T-helper 2 cell (primary cell): ENCODE data around the gene CIITA.
"Not testable (repeated sequence)": the region's sequence is repeated elsewhere in the genome, so short reads cannot be mapped to it uniquely, and the experiment has no call there.

ENCODE experiments used
- DNase-seq, 5 experiments: peaks; one replicate each; pipeline versions ENCODE4 v3.0.0 to v3.0.0-alpha.2; 2012 to 2022

The CIITA gene

DNA sequence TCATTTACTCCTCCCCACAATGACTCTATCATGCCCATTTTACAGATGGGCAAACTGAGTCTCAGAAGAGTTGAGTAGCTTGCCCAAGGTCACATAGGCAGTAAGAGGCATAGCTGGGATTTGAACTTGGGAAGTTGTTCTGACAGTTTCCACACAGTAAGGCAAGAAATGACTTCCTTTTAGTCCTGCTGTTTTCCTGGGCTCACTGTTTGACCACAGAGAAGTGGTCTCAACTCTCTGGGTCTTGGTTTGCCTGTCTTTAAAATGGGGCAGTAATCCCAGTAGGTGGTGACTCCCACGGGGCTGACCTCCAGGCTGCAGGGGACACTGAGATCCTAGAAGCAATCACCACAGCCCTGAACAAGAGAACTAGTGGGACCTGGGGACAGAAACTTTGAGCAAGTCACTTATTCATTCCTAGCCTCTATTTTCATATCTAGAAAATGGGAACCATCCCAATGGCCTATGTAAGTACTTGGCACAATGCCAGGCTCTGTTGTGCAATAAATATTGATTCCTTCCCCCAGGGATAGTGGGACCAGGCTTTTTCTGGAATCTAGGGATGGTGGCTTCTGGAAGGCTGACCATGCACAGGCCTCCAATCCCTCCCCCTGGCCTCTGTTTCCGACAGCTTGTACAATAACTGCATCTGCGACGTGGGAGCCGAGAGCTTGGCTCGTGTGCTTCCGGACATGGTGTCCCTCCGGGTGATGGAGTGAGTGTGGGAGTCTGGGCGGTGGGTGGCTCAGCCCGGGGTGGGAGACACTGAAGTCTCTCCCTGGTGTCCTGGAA lies 44.7 kb downstream of the CIITA start:
- no peak for DNase-seq

DNA sequence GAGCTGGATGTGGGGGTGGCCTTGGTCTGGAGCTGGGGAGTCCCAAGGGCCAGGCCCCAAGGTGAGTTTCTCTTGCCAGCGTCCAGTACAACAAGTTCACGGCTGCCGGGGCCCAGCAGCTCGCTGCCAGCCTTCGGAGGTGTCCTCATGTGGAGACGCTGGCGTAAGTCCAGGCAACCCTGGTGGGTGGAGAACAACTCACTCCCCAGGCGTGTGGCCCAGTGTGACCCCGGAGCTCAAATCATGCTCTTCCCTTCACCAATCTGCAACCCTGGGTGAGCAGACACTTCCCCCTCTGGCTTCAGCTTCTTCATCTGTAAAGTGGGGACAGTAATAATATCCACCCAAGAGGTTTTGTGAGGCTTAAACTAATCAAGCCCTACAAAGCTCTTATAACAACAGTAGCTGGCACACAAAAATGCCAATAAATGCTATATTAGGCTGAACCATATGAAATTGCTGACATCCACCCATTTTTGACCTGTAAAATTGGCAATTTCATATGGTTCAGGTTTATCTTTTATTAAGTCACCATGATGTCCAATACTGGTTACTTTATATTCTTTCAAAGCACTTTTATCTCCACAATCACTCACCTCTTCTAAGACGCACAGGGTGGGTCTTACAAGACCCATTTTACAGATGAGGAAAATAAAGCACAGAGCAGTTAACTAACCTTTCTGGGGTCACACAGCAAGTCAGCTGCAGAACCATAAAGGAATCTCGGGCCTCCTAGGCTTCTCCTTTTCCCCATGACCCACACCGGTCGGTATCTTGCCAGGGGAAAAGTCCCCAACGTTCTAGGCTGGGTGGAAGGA lies 45.5 kb downstream of the CIITA start:
- no peak for DNase-seq

DNA sequence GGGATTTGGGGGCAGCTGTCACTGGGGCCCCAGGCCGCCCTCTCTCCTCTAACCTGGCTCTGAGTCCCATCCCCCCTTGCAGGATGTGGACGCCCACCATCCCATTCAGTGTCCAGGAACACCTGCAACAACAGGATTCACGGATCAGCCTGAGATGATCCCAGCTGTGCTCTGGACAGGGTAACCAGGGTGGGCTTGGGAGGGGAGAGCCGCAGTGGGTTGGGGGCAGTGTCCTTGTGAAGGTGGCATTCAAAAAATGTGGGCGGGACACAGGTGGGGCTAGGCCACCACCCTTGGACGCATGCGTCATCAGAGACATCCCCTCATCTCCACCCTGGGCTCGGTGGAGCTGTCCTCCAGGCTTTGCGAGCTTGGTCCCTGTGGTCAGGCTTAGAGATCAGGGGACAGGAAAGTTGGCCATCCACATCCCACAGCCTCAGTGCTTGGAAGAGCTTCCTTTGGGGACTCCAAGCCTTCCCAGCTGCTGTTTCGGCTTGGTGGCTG lies 46.2 kb downstream of the CIITA start:
- DNase-seq: no peak

DNA sequence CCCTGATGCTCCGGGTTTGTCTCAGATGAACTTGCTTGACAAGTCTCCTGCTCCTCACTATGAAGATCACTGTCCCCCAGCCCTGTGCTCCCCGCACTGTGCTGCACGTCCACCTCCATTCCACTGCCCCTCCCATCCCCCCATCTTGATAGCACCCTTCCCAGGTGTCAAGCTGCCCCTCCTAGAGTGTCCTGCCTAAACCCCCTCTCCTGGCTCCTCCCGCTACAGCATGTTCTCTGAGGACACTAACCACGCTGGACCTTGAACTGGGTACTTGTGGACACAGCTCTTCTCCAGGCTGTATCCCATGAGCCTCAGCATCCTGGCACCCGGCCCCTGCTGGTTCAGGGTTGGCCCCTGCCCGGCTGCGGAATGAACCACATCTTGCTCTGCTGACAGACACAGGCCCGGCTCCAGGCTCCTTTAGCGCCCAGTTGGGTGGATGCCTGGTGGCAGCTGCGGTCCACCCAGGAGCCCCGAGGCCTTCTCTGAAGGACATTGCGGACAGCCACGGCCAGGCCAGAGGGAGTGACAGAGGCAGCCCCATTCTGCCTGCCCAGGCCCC lies 46.7 kb downstream of the CIITA start:
- no peak for DNase-seq

DNA sequence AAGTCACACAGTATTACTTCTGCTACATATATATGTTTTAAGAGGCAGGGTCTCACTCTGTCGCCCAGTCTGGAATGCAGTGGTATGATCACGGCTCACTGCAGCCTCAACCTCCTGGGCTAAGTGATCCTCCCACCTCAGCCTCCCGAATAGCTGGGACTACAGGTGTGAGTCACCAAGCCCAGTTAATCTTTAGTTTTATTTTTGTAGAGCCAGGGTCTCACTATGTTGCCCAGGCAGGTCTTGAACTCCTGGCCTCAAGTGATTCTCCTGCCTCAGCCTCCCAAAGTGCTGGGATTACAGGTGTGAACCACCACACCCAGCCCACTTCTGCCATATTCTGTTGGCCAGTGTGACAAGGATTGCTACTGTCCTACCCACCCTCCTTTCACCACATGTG lies 48.3 kb downstream of the CIITA start:
- DNase-seq: not testable (repeated sequence)

DNA sequence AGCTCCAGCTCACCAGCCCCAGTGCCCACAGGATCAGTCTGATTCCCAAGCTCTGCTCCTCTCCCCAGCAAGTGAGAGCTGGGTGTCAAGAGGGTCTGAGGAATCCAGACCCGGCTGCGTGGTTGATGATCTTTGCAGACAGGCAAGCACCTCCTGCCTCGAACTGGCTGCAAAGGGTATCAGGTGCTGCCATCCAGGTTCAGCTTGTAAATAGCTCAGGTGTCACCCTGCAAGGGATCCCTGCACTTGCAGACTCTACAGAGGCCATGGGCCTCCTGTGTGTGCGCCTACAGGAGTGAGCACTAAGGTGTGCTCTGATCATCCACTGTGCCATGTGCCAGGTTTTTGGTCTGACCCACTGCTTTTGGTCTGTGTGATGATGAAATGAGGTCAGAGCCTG lies 49.1 kb downstream of the CIITA start:
- no peak for DNase-seq

DNA sequence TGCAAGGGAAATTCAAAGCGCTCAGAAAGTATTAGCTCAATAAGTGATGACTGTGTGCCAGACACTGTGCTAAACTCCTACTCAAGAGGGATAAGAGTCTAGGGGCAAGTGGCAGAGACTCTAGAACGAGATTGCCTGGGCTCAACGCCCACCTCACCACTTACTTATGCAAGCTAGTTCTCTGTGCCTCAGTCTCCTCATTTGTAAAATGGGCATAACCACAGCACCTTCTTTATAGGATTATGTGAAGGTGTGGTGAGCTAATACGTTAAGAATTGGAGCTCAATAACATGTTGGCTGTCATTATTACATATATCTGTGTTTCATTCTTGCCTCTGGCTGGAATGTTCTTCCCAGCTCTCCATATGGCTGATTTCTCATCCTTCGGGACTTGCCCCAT lies 49.9 kb downstream of the CIITA start:
- DNase-seq: no peak

DNA sequence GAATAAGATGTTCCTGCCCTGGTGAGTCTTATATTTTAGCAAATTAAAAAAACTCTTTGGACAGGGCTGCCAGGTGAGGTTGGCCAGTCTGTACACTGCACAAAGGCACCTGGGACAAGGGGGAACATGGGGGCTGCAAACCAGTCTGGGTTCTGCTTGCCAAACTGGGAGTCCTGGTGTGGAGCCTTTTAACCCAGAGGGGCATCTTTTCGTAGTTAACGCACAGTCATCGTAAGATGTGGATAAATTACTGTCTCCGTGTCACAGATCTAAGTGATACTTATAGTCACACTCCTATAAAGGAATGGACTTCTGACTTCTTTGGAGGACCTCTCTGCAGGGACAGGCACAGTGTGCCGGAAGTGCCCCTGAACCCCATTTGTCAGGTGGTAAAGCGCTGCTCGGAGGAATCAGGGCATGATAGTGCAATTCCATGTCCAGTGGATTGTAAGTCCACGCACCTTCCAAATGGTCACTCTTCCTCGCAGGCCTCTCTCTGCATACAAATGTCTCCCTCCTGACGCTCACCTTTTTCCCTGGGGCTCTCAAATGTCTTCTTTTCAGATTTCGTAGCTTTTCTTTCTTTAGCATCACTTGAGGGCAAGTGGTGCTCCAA lies 50.6 kb downstream of the CIITA start:
- no peak for DNase-seq

DNA sequence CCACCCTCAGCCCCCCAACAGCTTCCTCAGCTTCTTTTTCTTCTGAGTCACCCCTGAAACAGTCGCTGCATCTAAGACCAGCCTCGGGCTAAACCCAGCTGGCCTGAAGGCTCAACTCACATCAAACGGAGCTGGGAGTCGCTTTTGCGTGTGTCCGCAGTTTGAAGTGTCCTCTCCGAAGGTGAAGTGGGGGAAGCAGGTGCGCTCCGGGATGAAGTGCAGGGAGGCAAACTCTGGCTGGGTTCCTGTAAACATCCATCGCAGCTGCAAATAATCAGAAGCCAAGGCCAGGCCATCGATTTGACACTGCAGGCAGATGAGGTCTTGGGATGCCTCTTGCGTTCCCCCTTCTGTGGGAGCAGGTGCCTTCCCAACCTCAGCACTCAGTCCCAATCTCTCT lies 52.1 kb downstream of the CIITA start:
- DNase-seq: not testable (repeated sequence)

DNA sequence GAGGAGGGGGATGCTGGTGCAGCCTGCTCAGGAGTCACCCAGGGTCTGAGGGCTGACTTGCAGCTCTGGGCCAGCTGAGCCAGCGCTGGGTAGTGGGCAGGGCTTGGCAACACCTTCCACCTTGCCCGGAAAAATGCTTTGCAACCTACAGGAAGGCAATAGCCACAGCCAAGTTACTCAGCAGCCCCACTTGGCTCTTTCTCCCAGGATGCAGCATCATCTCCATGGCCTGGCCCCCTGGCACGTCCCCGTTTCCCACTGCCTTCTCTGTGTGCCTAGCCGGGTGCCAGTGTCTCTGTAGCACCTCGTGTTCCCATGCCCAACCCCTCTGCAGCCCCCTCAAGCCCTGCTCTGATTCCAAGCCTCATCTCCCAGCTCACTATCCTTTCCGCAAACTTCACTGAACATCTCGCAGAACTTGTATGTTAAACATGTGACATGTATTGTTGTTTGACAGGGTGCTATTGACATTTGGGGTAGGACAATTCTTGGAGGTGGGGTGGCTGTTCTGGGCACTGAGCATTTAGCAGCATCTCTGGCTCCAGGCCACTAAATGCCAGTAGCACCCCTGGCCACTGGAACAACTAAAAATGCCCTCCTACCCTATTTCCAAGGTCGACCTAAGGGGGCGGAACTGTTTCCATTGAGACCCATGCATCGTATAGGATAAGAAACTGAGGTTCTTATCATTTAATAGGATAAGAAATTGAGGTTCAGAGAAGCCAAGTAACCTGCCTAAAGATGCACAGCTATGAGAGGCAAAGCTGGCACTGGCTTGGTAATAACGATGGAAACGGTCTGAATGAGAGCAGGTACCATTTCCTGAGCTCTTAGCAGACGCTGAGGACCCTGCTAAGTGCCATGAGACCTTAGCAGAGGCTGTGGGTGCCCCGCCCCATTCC lies 53.1 kb downstream of the CIITA start:
- no peak for DNase-seq

DNA sequence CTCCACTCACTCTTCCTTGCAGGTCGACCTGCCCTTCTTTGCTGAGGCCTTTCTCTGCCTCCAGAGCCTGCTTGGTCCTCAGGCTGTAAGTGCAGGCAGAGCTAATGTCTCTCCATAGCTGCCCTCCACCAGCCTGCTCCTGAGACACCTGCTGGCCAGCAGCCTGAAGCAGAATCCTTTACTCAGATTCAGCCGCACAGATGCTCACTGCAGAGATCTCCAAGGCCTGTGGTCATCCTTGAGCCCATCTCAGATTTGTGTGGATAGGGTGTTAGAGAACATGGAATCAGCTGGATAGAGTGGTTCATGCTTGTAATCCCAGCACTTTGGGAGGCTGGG lies 53.7 kb downstream of the CIITA start:
- no peak for DNase-seq

DNA sequence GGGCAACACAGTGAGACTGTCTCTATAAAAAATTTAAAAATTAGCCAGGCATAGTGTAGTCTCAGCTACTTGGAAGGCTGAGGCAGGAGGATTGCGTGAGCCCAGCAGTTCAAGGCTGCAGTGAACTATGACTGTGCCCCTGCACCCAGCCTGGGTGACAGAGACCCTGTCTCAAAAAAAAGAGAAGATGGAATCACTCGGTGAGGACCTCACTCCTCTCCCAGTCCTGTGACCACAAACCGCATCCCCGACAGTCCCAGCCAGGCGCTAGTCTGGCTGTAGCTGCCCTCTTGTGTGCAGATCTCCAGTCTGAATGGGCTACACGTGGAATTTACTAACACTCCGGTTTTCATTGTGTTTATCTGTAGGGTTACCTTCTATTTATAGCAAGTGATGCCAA lies 54.1 kb downstream of the CIITA start:
- DNase-seq: no peak

DNA sequence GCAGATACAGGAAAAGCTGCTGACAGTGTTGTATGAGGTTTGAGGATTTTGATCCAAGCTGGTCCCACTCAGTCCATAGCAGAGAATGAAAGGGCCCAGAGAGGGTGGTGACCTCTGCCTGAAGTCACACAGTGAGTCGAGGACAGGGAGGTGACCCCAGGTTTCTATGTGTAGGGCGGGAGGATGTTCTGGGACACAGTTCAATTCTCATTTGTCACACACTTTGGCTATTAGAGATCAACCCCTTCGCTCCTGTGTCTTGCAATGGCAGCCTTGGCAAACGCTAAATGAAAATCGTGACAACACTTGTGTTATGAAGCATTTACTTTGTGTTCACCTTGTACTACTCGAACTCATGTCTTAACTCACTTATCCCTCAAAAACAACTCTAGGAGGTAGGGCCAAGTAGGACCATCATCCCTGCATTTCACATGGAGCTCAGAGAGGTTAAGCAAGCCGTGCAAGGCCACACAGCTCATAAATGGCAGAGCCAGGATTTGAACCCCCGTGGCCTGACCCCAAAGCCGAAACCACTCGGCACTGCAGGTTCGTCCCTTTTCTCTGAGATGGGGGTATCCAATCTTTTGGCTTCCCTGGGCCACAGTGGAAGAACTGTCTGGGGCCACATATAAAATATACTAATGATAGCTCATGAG lies 55.1 kb downstream of the CIITA start:
- no peak for DNase-seq

DNA sequence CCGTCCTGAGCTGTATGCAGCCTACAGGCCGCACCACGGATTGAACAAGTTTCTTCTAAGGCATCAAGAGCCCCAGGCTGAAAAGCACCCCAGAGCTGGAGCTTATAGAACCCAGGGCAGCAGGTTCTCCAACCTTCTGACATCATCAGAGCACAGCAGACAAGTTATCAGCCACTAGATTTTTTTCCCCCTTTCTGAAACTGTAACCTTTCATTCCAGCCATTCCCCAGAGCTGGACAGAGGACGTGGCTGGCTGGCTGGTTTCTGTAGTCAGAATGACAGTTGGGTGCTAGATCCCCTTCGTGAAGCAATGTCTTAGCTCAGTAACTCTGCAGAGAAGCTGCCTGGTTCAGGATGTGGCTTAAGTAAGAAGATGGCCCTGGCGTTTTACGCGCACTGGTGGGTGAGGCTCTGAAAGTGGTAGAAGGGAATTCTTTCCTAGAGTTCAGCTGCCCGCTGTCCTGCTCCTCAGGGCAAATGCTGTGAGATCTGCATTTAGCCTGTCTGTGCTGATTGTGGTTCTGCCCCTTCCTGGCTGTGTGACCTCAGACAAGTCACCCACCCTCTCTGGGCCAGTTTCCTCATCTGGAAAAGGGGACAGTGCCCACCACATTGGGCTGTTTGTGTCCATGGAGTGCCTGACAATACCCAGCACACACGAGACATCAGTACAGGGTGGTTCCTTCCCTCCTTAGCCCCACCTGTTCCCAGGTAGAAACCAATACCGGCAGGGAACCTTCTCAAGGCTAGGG lies 56.1 kb downstream of the CIITA start:
- no peak for DNase-seq

DNA sequence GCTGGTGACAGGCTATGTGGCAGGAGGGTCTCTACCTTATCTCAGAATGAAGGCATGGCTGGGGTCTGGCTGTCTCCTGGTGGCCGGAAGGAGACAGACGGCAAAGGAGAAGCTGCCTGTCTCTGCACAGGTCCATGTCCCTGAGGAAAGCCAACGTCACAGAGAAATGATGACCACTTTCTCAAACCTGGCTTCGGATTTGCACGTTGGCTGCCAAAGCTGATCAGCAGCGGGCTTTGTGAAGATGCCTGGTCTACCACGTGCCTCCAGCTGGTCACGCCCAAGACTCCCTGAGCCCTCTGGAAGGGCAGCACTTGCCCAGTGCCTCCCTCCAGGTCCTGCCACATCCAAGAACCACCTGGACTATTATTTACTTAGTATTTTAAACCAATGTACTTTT lies 56.9 kb downstream of the CIITA start:
- no peak for DNase-seq

DNA sequence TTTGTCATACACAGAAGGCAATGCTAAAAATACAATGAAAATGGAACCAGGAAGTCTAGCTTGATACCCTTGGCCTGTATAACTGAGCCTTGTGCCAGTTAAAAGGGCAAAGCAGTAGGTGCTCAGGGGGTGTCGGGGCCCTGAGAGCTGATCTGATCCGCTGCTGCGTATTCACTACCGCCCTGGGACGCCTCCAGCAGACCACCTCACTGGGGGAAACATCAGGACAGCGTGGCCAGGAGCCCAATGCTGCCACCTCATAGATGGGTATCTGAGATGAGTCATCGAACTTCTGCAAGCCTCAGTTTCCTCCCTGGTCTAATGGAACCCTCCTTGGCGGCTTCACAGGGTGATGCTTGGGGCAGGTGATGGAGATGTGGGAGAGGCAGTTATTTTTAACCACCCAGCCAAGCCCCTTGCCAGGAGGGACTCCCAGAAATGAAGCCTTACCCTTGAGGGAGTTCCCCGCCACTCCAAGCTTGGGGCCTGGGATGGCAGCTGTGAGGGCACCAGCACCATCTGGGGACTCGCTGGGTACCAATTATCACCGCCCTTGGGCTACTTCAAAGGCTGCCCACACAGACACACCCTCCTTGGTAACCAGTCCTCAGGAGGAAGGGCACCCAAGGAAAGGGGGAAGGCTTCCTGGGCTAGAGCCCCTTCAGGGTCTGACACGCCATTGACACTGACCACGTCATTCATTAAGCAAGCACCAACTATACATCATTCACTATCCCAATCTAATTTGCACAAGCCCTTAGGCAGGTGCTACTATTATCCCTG lies 57.5 kb downstream of the CIITA start:
- no peak for DNase-seq

DNA sequence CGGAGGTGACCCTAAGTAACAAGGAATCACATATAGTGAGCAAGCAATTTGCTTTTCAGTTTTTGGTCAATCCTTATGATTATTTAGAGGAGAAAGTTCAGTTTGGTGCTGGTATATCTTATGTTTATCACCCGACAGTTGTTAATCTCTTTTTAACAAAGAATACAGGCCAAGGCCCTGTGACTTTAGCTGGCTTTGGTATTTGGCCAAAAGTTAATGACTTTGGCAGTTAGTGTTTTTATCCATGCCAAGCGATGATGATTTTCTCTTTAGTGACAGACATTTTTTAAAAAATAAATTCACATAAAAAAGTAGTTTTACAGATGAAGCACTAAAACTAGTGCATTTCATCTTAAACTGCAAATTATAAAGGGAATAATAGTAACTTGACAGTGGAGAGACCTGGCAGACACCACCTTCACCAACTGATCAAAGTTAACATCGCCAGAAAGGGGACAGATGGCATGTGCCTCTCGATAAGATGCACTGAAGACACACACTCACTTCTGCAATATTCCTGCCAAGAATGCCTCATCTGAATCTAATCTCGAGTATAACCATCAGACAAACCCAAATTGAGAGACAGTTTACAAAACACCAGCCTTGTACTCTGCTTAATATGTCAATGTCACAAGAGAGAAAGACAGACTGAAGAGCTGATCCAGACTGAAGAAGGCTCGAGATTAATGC lies 58.4 kb downstream of the CIITA start:
- no peak for DNase-seq

DNA sequence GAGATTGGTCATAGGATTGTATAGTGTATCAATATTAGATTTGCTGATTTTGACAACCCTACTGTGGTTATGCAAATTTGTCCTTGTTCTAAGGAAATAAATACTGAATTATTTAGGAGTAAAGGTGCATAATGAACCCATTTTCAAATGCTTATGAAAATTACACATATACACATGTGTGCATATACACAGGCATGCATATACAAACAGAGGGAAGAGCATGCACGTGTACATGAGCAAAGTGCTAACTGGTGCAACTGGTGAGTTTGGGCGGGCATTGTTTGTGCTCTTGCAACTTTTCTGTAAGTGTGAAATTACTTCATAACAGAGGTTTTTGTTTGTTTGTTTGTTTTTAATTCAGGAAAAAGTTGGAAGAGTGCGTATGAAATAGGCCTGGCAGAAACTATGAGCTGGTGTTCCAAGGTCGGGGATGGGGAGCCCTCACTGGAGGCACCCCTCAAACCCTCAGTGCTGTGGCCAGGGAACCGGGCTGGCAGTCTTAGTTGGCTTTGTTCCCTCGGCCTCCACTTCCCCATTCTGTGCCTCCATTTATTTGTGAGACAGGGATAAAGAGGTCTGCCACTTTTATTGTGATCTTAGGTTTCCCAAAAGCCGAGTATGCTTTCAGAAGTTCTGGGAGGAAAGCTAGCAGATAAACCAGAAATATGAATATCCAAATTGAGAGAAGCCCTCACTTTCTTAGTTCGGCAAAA lies 59.4 kb downstream of the CIITA start:
- no peak for DNase-seq
